Neural cell (in vitro differentiated cells): Measurements from ENCODE around the gene RGS6. TPM values are rescaled to one million over a fixed set of nuclear protein-coding genes. Genes with fewer than 3 reads are reported as not detected.

Experiments
- H2AFZ ChIP-seq: fragments of 200-600, 300-800 bp; sonication (generic), shearing (Covaris generic); 2 replicates; pipeline ENCODE4 v1.6.0; 2014; ENCODE audit warnings: low read depth, mild to moderate bottlenecking, antibody characterized with exemption, low read length, moderate library complexity
- H3F3A ChIP-seq: fragments of 200-600 bp; shearing (Covaris generic); 2 replicates; pipeline ENCODE4 v1.6.1; 2016; ENCODE audit warnings: mild to moderate bottlenecking, moderate library complexity, mixed read lengths, antibody characterized with exemption, low read length; ENCODE audit not compliant: insufficient read depth, poor library complexity, severe bottlenecking
- H3K27ac ChIP-seq: fragments of 200-600, 300-800 bp; sonication (generic), shearing (Covaris generic); 2 replicates; pipeline ENCODE4 v1.5.1; 2014; ENCODE audit warnings: mild to moderate bottlenecking, low read length, moderate library complexity
- H3K27me3 ChIP-seq: fragments of 300-800, 200-600 bp; sonication (generic), shearing (Covaris generic); 2 replicates; pipeline ENCODE4 v1.6.0; 2014; ENCODE audit warnings: mild to moderate bottlenecking, low read depth, low read length, moderate library complexity; ENCODE audit not compliant: insufficient read depth
- H3K36me3 ChIP-seq: fragments of 300-800, 200-600 bp; sonication (generic), shearing (Covaris generic); 2 replicates; pipeline ENCODE4 v1.5.1; 2014; ENCODE audit warnings: mild to moderate bottlenecking, antibody characterized with exemption, low read length, moderate library complexity; ENCODE audit not compliant: insufficient read depth
- H3K4me2 ChIP-seq: fragments of 300-800, 200-600 bp; sonication (generic), shearing (Covaris generic); 2 replicates; pipeline ENCODE4 v1.6.0; 2014; ENCODE audit warnings: mild to moderate bottlenecking, low read length
- H3K4me3 ChIP-seq: fragments of 300-800, 200-600 bp; sonication (generic), shearing (Covaris generic); 2 replicates; pipeline ENCODE4 v1.5.1; 2014; ENCODE audit warnings: mild to moderate bottlenecking, low read length, moderate library complexity
- H3K79me2 ChIP-seq: fragments of 200-600 bp; shearing (Covaris generic); replicated peaks from 2 replicates; pipeline ENCODE4 v1.6.0; 2014; ENCODE audit warnings: mild to moderate bottlenecking, low read length, moderate library complexity; ENCODE audit not compliant: insufficient read depth
- H3K9ac ChIP-seq: fragments of 300-800, 200-600 bp; sonication (generic), shearing (Covaris generic); 2 replicates; pipeline ENCODE4 v1.6.1; 2016; ENCODE audit warnings: mild to moderate bottlenecking, low read length, mixed read lengths
- H3K9me2 ChIP-seq: fragments of 200-600 bp; shearing (Covaris generic); 2 replicates; pipeline ENCODE4 v1.6.1; 2016; ENCODE audit warnings: mild to moderate bottlenecking, low read length, mixed read lengths; ENCODE audit not compliant: insufficient read depth
- H3K9me3 ChIP-seq: fragments of 200-600, 300-800 bp; sonication (generic), shearing (Covaris generic); 2 replicates; pipeline ENCODE4 v1.6.1; 2016; ENCODE audit warnings: mild to moderate bottlenecking, mixed run types, low read length, moderate library complexity, mixed read lengths
- H4K20me1 ChIP-seq: fragments of 200-600 bp; shearing (Covaris generic); 2 replicates; pipeline ENCODE4 v1.6.1; 2016; ENCODE audit warnings: mild to moderate bottlenecking, mixed run types; ENCODE audit not compliant: insufficient read depth
- EP300 ChIP-seq: fragments of 450-650 bp; conservative IDR thresholded peaks from 2 replicates; pipeline ENCODE4 v1.6.1; 2014; ENCODE audit warnings: antibody characterized with exemption, mild to moderate bottlenecking, moderate library complexity; ENCODE audit not compliant: poor library complexity, severe bottlenecking
- EZH2 ChIP-seq: fragments of 200-600, 300-800 bp; shearing (Covaris generic), sonication (generic); IDR thresholded peaks from 2 replicates; pipeline ENCODE4 v1.6.1; 2014; ENCODE audit warnings: antibody characterized with exemption, low read length, borderline replicate concordance, mild to moderate bottlenecking; ENCODE audit not compliant: insufficient read depth, poor library complexity, severe bottlenecking
- MXI1 ChIP-seq: fragments of 450-650 bp; conservative IDR thresholded peaks from 2 replicates; pipeline ENCODE4 v1.6.1; 2014; ENCODE audit warnings: antibody characterized with exemption, mild to moderate bottlenecking; ENCODE audit not compliant: poor library complexity, severe bottlenecking
- POLR2AphosphoS5 ChIP-seq: IDR thresholded peaks from 2 replicates; pipeline ENCODE4 v1.6.1; 2012
- RAD21 ChIP-seq: fragments of 450-650 bp; conservative IDR thresholded peaks from 2 replicates; pipeline ENCODE4 v1.6.1; 2014; ENCODE audit warnings: antibody characterized with exemption, mild to moderate bottlenecking, moderate library complexity
- REST ChIP-seq: IDR thresholded peaks from 2 replicates; pipeline ENCODE4 v1.6.1; 2012; ENCODE audit warnings: borderline replicate concordance
- SMC3 ChIP-seq: fragments of 450-650 bp; conservative IDR thresholded peaks from 2 replicates; pipeline ENCODE4 v1.6.1; 2014; ENCODE audit warnings: antibody characterized with exemption, mild to moderate bottlenecking, moderate library complexity; ENCODE audit not compliant: poor library complexity
- TAF1 ChIP-seq: IDR thresholded peaks from 2 replicates; pipeline ENCODE4 v1.6.1; 2012; ENCODE audit warnings: low read depth
- polyA plus RNA-seq: library from polyadenylated mRNA; depleted of rRNA; stranded (reverse); fragments of >200 nt; gene quantifications from 2 replicates; pipeline ENCODE4 v1.2.3, GENCODE V29; 2014
- TF ChIP-seq, protein P1 (sequence below): fragments of 450-650 bp; IDR thresholded peaks from 2 replicates; pipeline ENCODE4 v1.5.1; 2014; ENCODE audit warnings: antibody characterized with exemption, mild to moderate bottlenecking, moderate library complexity; ENCODE audit not compliant: poor library complexity, severe bottlenecking

The RGS6 gene
- polyA plus RNA-seq, 1 donor from 2014 or later = 7.3 TPM

DNA sequence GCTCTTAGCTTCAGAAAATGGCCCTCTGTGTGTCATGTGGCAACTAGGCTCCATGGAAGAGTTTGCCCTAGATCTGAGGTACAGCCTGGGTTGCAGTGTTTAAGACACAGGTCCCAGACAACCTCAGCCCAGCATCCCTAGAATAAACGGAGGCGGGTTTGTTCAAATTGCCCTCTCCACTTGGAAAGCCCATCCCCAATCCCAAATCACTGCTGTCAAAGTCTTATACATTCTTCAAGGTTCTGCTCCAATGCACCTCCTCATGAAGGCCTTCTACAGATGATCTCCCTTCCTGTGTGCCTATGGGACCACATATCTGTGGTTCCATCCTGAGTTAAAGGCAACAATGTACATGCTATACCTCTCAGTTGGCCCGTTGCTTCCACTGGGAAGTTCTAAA lies 671.9 kb downstream of the RGS6 start:
- no peak for TF ChIP-seq SMC3
- TF ChIP-seq RAD21 = no peak
- no peak for TF ChIP-seq REST
- no peak for TF ChIP-seq TAF1
- no peak for TF ChIP-seq MXI1
- TF ChIP-seq POLR2AphosphoS5 = no peak
- no peak for TF ChIP-seq EZH2
- TF ChIP-seq, protein P1, sequence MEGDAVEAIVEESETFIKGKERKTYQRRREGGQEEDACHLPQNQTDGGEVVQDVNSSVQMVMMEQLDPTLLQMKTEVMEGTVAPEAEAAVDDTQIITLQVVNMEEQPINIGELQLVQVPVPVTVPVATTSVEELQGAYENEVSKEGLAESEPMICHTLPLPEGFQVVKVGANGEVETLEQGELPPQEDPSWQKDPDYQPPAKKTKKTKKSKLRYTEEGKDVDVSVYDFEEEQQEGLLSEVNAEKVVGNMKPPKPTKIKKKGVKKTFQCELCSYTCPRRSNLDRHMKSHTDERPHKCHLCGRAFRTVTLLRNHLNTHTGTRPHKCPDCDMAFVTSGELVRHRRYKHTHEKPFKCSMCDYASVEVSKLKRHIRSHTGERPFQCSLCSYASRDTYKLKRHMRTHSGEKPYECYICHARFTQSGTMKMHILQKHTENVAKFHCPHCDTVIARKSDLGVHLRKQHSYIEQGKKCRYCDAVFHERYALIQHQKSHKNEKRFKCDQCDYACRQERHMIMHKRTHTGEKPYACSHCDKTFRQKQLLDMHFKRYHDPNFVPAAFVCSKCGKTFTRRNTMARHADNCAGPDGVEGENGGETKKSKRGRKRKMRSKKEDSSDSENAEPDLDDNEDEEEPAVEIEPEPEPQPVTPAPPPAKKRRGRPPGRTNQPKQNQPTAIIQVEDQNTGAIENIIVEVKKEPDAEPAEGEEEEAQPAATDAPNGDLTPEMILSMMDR = no peak
- TF ChIP-seq EP300 = no peak
- H3K4me2 ChIP-seq = no peak overlapping the region
- no peak overlapping the region for H3K27ac ChIP-seq
- no peaks in the 10 kb centered on the region for H3K27me3 ChIP-seq
- no peak overlapping the region for H3K9ac ChIP-seq
- H3K9me2 ChIP-seq = no peaks in the 10 kb centered on the region
- H3K79me2 ChIP-seq = no peaks in the 10 kb centered on the region
- H3K4me3 ChIP-seq = no peak overlapping the region
- no peaks in the 10 kb centered on the region for H4K20me1 ChIP-seq
- H2AFZ ChIP-seq = no peak overlapping the region
- H3K9me3 ChIP-seq = no peaks in the 10 kb centered on the region
- no peaks in the 10 kb centered on the region for H3K36me3 ChIP-seq
- H3F3A ChIP-seq = no peaks in the 10 kb centered on the region

DNA sequence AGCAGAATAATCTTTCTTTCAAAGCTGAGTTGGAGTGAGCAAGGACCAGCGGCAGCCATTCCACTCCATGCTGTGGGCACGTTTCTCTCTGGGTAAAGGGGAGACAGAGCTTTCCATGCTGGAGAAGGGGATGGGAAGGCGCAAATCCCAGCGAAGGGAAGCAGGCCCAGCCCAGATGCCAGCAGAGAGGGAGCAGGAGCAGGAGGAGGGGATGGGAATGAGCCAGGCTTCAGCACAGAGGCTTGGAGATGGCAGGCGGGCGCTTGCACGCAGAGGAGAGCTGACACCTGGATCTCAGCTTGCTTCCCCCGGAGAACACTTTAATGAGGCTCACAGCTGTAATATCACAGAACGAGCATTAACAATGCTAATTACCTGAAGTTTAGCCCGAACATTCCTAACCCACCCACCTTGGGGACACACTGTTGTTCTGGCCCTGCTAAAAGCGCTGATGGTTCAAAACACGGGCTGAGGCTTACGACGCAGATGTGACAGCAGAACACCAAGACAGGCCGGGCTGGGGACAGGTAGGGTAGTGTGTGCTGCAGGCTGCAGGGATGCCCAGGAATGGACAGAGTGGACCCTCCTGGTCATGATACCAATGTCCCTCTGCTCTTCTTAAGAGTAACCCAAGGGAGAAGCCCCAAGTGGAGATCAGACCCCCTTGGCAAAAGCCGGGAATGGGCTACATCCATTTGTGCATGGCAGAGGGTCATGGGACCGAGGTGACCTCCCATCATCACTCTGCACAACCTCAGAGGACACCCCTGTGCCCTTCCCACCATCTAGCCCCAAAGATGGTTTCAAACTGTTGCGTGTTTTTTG lies 673.1 kb downstream of the RGS6 start:
- H3K79me2 ChIP-seq = no peaks in the 10 kb centered on the region
- no peak overlapping the region for H3K27ac ChIP-seq
- no peak overlapping the region for H3K9ac ChIP-seq
- no peaks in the 10 kb centered on the region for H3K9me3 ChIP-seq
- no peak for TF ChIP-seq TAF1
- no peak for TF ChIP-seq REST
- no peak for TF ChIP-seq POLR2AphosphoS5
- H2AFZ ChIP-seq = no peak overlapping the region
- H3K27me3 ChIP-seq = no peaks in the 10 kb centered on the region
- H3K9me2 ChIP-seq = no peaks in the 10 kb centered on the region
- H3K4me2 ChIP-seq = no peak overlapping the region
- H3F3A ChIP-seq = no peaks in the 10 kb centered on the region
- H3K36me3 ChIP-seq = no peaks in the 10 kb centered on the region
- H4K20me1 ChIP-seq = no peaks in the 10 kb centered on the region
- H3K4me3 ChIP-seq = no peak overlapping the region
